Fibroblast of lung (primary cell): Measurements from ENCODE around the gene EXD2.

ENCODE experiments used
- EZH2 ChIP-seq: IDR thresholded peaks from 2 replicates; pipeline ENCODE4 v1.5.1; 2012; ENCODE audit warnings: low read length, control low read depth, mild to moderate bottlenecking; ENCODE audit errors: missing control alignments
- TF ChIP-seq, protein P1 (sequence below), 2 donors: IDR thresholded peaks in 1 of 2; conservative IDR thresholded peaks in 1 of 2; 1 replicate in 1 of 2; 2 replicates in 1 of 2; pipeline ENCODE4 v1.5.1; 2011 to 2012; ENCODE audit warnings: low read length in 2 of 2, control low read depth in 1 of 2, inconsistent platforms in 1 of 2, low read depth in 1 of 2, mild to moderate bottlenecking in 1 of 2

DNA sequence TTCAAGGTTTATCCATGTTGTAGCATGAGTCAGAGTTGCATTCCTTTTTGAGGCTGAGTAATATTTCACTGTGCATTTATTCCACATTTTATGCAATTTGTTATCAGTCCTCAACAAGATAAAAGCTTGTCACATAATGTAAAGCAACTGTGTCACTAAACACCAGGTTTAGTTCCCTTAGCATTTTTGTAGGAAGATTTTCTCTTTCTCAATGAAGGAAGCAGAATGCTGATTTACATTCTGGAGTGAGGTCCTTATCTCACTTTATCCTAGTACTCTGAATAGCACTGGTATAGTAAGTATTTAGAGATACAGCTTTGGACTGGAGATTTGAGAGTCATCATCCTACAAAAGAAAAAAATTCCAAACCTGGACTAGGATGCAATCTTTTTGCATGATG, 9.8 kb upstream of the EXD2 start:
- TF ChIP-seq, protein P1, sequence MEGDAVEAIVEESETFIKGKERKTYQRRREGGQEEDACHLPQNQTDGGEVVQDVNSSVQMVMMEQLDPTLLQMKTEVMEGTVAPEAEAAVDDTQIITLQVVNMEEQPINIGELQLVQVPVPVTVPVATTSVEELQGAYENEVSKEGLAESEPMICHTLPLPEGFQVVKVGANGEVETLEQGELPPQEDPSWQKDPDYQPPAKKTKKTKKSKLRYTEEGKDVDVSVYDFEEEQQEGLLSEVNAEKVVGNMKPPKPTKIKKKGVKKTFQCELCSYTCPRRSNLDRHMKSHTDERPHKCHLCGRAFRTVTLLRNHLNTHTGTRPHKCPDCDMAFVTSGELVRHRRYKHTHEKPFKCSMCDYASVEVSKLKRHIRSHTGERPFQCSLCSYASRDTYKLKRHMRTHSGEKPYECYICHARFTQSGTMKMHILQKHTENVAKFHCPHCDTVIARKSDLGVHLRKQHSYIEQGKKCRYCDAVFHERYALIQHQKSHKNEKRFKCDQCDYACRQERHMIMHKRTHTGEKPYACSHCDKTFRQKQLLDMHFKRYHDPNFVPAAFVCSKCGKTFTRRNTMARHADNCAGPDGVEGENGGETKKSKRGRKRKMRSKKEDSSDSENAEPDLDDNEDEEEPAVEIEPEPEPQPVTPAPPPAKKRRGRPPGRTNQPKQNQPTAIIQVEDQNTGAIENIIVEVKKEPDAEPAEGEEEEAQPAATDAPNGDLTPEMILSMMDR (conservative IDR thresholded peaks at IDR 0.05 in 1 of 2, IDR thresholded peaks at IDR 0.05 in 1 of 2; ENCODE audit: low read depth in 1 of 2, low read length in 2 of 2), result no peak
- no peak for TF ChIP-seq EZH2
